Psoas muscle (tissue), 8 donors: ENCODE measurements around the gene WSCD2. TPM values are rescaled to one million over a fixed set of nuclear protein-coding genes. Genes with fewer than 3 reads are reported as not detected.

ENCODE experiments used
- ATAC-seq, 4 donors: fragments of 200-7000 bp; cut with Tn5 transposase; one replicate each; pipeline ENCODE4 v1.9.1; 2020; ENCODE audit warnings: moderate library complexity in 3 of 4, mild to moderate bottlenecking in 2 of 4
- DNase-seq, 2 donors: peaks; one replicate each; pipeline ENCODE4 v3.0.0-alpha.2; 2020
- H3K27ac ChIP-seq: fragments of 200-600 bp; one replicate; pipeline ENCODE4 v1.8.0; 2022
- H3K27me3 ChIP-seq, 3 donors: fragments of 200-600 bp in 1 of 3; one replicate each; pipeline versions ENCODE4 v1.6.1 to v1.8.0; 2013 to 2022; ENCODE audit warnings: low read length in 2 of 3, mild to moderate bottlenecking in 2 of 3, moderate library complexity in 1 of 3; ENCODE audit not compliant: insufficient read depth in 3 of 3
- H3K36me3 ChIP-seq, 2 donors: fragments of 200-600 bp in 1 of 2; one replicate each; pipeline versions ENCODE4 v1.6.1 to v1.8.0; 2013 to 2022; ENCODE audit warnings: low read depth in 1 of 2, mild to moderate bottlenecking in 1 of 2, moderate library complexity in 1 of 2; ENCODE audit not compliant: insufficient read depth in 1 of 2
- H3K4me1 ChIP-seq: fragments of 200-600 bp; one replicate; pipeline ENCODE4 v1.8.0; 2022
- H3K4me3 ChIP-seq: fragments of 200-600 bp; one replicate; pipeline ENCODE4 v1.8.0; 2022; ENCODE audit warnings: mild to moderate bottlenecking
- H3K9me3 ChIP-seq: fragments of 200-600 bp; one replicate; pipeline ENCODE4 v1.8.0; 2022
- WGBS, 3 donors: extraction: QIAGEN DNeasy Blood & Tissue Kit; methylation state at CpG; one replicate each; pipeline versions ENCODE4 v1.1.6 to v1.1.7; 2013; 5-methylcytosine and 5-hydroxymethylcytosine counted together
- intact Hi-C, 2 donors: fragments of 100-400 bp; cut with DNase I; formaldehyde crosslinking; loops; one replicate each; pipeline versions ENCODE4 v1.11.0 to v1.14.2; 2022
- polyA plus RNA-seq, 3 donors: library from polyadenylated mRNA; stranded (reverse); fragments of 200-250 nt; gene quantifications; one replicate each; pipeline ENCODE4 v1.2.3, GENCODE V29; 2013
- total RNA-seq, 4 donors: library from RNA; stranded (reverse); fragmentation: NEBNext Ultra II Directional in 2 of 4; extraction: Animal tissue kit (Norgen Biotek cat#: 25700) in 2 of 4; gene quantifications; one replicate each; pipeline versions ENCODE4 v1.2.1 to v1.2.4, GENCODE V29; 2021 to 2023
- TF ChIP-seq, protein P1 (sequence below): fragments of 200-600 bp; IDR thresholded peaks from one replicate; pipeline ENCODE4 v1.8.0; 2022; ENCODE audit warnings: antibody characterized with exemption
- donor health status: healthy with polysubstance abuse.
- donor health status: DM: no; HTN: no; CAD: no; lungs with moderate emphysema.
- donor health status: Bipolar disorder and iron deficiency.
- donor health status: healthy.
- donor health status: DM: yes; HTN: yes; CAD: no.
- donor health status: DM: no; HTN: no; CAD: no.
- donor health status: DM: no; HTN: no; CAD: no.
- donor health status: DM: yes; HTN: yes; CAD: no.

The WSCD2 gene
- total and polyA plus RNA-seq, 7 donors: 0.01 to 0.21 TPM; not detected in 5

DNA sequence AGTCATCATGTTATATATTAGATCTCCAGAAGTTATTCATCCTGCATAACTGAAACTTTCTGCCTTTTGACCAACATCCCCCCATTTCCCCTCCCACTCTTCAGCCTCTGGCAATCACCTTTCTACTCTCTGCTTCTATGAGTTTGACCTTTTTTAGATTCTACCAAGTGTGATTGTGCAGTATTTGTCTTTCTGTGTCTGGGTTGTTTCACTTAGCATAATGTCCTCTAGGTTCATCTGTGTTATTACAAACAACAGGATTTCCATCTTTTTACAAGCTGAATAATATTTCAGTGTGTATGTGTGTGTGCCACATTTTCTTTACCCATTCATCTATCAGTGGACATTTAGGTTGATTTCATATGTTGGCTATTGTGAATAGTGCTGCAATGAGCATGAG, 11.2 kb upstream of the WSCD2 start:
- Histone ChIP-seq H3K4me1 (no peaks in the 10 kb centered on the region), H3K9me3 (no peaks in the 10 kb centered on the region), H3K27me3 (peaks cover 2 to 4% (median 2%) of the 10 kb centered on the region in 3 donors), H3K4me3 (no peak overlapping the region), H3K27ac (no peak overlapping the region), H3K36me3 (no peaks in the 10 kb centered on the region)
- TF ChIP-seq, protein P1, sequence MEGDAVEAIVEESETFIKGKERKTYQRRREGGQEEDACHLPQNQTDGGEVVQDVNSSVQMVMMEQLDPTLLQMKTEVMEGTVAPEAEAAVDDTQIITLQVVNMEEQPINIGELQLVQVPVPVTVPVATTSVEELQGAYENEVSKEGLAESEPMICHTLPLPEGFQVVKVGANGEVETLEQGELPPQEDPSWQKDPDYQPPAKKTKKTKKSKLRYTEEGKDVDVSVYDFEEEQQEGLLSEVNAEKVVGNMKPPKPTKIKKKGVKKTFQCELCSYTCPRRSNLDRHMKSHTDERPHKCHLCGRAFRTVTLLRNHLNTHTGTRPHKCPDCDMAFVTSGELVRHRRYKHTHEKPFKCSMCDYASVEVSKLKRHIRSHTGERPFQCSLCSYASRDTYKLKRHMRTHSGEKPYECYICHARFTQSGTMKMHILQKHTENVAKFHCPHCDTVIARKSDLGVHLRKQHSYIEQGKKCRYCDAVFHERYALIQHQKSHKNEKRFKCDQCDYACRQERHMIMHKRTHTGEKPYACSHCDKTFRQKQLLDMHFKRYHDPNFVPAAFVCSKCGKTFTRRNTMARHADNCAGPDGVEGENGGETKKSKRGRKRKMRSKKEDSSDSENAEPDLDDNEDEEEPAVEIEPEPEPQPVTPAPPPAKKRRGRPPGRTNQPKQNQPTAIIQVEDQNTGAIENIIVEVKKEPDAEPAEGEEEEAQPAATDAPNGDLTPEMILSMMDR: no peak
- intact Hi-C loops: no loop called here
- DNase-seq: no peak
- ATAC-seq: no peak

DNA sequence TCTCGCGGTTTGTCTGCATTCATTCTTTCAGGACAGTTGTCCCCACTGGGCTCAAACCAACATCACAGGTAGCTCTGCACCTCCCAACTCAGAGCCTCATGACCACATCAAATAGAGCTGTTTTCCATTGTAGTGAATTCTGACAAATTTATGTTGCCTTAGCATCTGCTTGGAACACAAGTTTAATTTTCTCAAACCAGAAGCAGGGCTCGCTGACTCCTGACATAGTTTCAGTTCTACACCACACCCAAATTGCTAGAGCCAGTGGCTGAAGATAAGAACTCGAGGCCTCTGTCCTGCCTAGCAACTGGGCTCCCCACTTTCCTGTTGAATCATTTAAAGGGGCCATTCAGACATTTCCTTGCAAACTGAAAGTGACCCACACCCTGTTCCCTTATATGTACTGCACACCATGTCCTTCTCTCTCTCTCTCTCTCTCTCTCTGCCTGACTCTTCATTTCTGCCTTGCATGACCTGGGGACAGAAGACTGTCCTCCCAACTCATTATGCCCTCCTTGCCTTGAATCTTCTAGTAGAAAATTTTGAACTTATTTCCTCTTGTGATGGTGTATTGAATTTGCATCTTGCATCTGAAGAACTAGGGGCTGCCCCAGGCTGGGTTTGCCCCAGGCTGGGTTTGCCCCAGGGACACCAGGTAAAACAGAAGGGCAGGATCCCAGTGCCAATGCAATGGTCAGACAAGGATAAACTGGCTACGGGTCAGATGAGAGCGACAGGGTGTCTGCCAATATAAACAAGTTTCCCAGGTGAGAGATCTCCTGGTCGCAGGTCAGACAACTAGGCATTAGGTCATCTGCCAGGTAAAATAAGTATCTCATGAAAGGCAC, 9.7 kb upstream of the WSCD2 start:
- Histone ChIP-seq H3K9me3 (no peaks in the 10 kb centered on the region), H3K4me3 (no peak overlapping the region), H3K4me1 (no peaks in the 10 kb centered on the region), H3K36me3 (no peaks in the 10 kb centered on the region), H3K27me3 (peaks cover 2 to 4% (median 2%) of the 10 kb centered on the region in 3 donors), H3K27ac (no peak overlapping the region)
- TF ChIP-seq, protein P1: no peak
- intact Hi-C loops: no loop called here
- WGBS, 3 donors: 69 to 79% (median 77%) methylated on average over 7 of the region's 7 CpGs
- DNase-seq: no peak
- no peak for ATAC-seq

DNA sequence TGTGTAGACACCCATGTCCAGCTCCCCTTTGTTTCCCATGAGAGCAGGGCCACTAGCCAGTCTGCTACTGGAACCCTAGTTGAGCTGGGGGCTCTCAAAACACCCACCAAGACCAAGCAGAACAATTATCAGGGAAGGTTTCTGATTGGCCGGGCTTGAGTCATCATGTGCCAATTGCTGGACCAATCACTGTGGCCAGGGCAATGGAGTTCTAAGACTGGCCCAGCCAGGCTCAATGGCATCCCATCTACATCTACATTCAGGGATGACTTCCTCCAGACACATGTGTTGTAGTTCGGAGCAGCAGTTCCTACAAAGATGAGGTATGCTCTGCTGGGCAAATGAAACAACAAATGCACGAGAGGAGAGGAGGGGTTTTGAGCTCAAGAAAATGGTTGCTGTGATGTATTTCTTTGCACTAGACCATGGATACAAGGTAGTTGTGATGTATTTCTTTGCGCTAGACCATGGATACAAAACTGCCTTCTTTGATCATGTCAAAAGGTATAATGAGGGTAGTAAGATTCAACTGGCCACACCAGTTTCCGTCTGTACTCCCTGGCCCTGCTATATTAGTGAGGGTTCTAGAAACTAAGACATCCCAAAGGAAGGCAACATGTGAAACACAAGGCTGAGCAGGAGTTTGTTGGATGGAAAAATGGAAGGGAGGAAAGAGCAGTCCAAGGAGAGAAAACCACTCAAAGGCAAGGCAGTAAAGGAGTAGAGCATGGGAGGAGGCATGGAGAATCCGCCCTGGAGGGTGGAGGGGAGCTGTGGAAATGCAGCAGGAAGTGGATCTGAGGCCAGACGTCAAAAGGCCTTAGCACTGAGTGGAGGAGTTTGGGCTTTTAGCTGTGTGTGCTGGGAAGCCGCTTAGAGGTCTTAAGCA, 8.9 kb upstream of the WSCD2 start:
- Histone ChIP-seq H3K27ac (no peak overlapping the region), H3K9me3 (no peaks in the 10 kb centered on the region), H3K36me3 (no peaks in the 10 kb centered on the region), H3K27me3 (peaks cover 2 to 4% (median 2%) of the 10 kb centered on the region in 3 donors), H3K4me1 (no peaks in the 10 kb centered on the region), H3K4me3 (no peak overlapping the region)
- WGBS, 3 donors: 70 to 77% (median 74%) methylated on average over 8 of the region's 8 CpGs
- ATAC-seq (no peak), DNase-seq (no peak)
- TF ChIP-seq, protein P1: no peak
- intact Hi-C loops: no loop called here

DNA sequence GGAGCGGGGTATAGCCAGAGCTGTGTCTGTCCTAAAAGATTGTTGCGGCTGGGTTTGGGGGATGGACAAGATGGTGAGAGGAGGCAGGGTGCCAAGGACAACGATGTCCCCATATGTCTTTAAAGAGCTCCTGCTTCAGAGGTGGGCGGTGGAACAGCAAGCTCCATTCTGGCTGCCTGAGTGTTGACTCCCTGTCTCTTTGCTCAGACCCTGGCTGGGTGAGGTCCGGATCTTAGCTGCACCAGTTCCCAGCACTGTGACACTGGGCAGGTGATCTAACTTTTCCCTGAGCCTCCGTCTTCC, 8.3 kb upstream of the WSCD2 start:
- no peak overlapping the region for H3K4me3 ChIP-seq
- peaks cover 2 to 4% (median 2%) of the 10 kb centered on the region in 3 donors for H3K27me3 ChIP-seq
- no peaks in the 10 kb centered on the region for H3K4me1 ChIP-seq
- TF ChIP-seq, protein P1: no peak
- no peak for DNase-seq
- no peaks in the 10 kb centered on the region for H3K9me3 ChIP-seq
- H3K27ac ChIP-seq: no peak overlapping the region
- intact Hi-C loops: no loop called here
- no peaks in the 10 kb centered on the region for H3K36me3 ChIP-seq
- 72 to 78% (median 74%) methylated on average over 6 of the region's 6 CpGs for WGBS, 3 donors
- ATAC-seq: no peak
